Prostate gland (tissue), 2 donors: ENCODE results near the gene CTSD. TPM values are rescaled to one million over a fixed set of nuclear protein-coding genes. Genes with fewer than 3 reads are reported as not detected.

ENCODE experiments used
- DNase-seq: peaks from one replicate; pipeline ENCODE4 v3.0.0-alpha.2; 2019; ENCODE audit warnings: low spot score
- H3K27ac ChIP-seq, 2 donors: fragments of 200-600 bp; sonication (generic); 2 replicates each; pipeline ENCODE4 v1.5.1; 2017 to 2019
- H3K27me3 ChIP-seq: fragments of 200-600 bp; sonication (generic); replicated peaks from 2 replicates; pipeline ENCODE4 v1.5.1; 2019; ENCODE audit not compliant: insufficient read depth
- H3K36me3 ChIP-seq, 2 donors: fragments of 200-600 bp; sonication (generic); 1 replicate in 1 of 2; 2 replicates in 1 of 2; pipeline versions ENCODE4 v1.5.1 to v1.8.1; 2017 to 2019
- H3K4me1 ChIP-seq: fragments of 200-600 bp; sonication (generic); replicated peaks from 2 replicates; pipeline ENCODE4 v1.5.1; 2019
- H3K4me3 ChIP-seq, 2 donors: fragments of 200-600 bp; sonication (generic); 2 replicates each; pipeline ENCODE4 v1.5.1; 2017 to 2019
- H3K9me3 ChIP-seq: fragments of 200-600 bp; sonication (generic); 2 replicates; pipeline ENCODE4 v1.5.1; 2017
- CTCF ChIP-seq, 4 experiments: fragments of 200-600 bp in 2 of 4; fragments of 450-650 bp in 2 of 4; sonication (generic) in 2 of 4; IDR thresholded peaks; 1 replicate in 3 of 4; 2 replicates in 1 of 4; pipeline ENCODE4 v1.5.1; 2016 to 2019; ENCODE audit warnings: antibody characterized with exemption in 4 of 4, mild to moderate bottlenecking in 2 of 4, moderate library complexity in 2 of 4
- POLR2A ChIP-seq: fragments of 450-650 bp; IDR thresholded peaks from one replicate; pipeline ENCODE4 v1.6.1; 2016; ENCODE audit warnings: antibody characterized with exemption, mild to moderate bottlenecking
- POLR2AphosphoS5 ChIP-seq: sonication (generic); formaldehyde crosslinking; IDR thresholded peaks from one replicate; pipeline ENCODE4 v1.6.1; 2017; ENCODE audit warnings: antibody characterized with exemption
- WGBS: methylation state at CpG from one replicate; pipeline ENCODE4 v1.1.5; 2018; 5-methylcytosine and 5-hydroxymethylcytosine counted together
- intact Hi-C: fragments of 100-400 bp; cut with DNase I; formaldehyde crosslinking; loops from one replicate; pipeline ENCODE4 v1.14.2; 2022
- total RNA-seq, 2 donors: library from RNA; depleted of rRNA; stranded (reverse); fragments of >200 nt; gene quantifications; one replicate each; pipeline ENCODE4 v1.1.0, GENCODE V29; 2016

CTSD gene
- total RNA-seq, 2 donors from 2014 or later = 497 to 983 TPM

- Histone ChIP-seq H3K9me3 (no peaks in the 10 kb centered on the region), H3K4me3 (no peak overlapping the region), H3K36me3 (no peaks in the 10 kb centered on the region), H3K27me3 (no peaks in the 10 kb centered on the region), H3K4me1 (no peaks in the 10 kb centered on the region), H3K27ac (no peak overlapping the region)
- intact Hi-C loops = no loop called here
- TF ChIP-seq POLR2A (no peak), POLR2AphosphoS5 (no peak), CTCF (IDR thresholded peaks at IDR 0.05) (no peak)
- 86% methylated on average over 13 of the region's 13 CpGs for WGBS
- DNase-seq = no peak
Observed at GRCh38 chr11:1782031-1782590, 18.4 kb upstream of the CTSD start.

GRCh38 chr11:1781593-1781975 is 17.9 kb upstream of the CTSD start:
- WGBS = 88% methylated on average over 9 of the region's 9 CpGs
- no peak for TF ChIP-seq POLR2A

GRCh38 chr11:1780700-1781592 is 17.2 kb upstream of the CTSD start:
- intact Hi-C loops = no loop called here
- no peak for TF ChIP-seq POLR2AphosphoS5
- TF ChIP-seq CTCF (IDR thresholded peaks at IDR 0.05) = no peak
- no peak for TF ChIP-seq POLR2A
- Histone ChIP-seq H3K36me3 (no peaks in the 10 kb centered on the region), H3K27me3 (no peaks in the 10 kb centered on the region), H3K4me1 (no peaks in the 10 kb centered on the region), H3K9me3 (no peaks in the 10 kb centered on the region), H3K4me3 (no peak overlapping the region), H3K27ac (no peak overlapping the region)
- 82% methylated on average over 25 of the region's 25 CpGs for WGBS
- DNase-seq = no peak

More at GRCh38 chr11:1781593-1781975, 17.9 kb upstream of the CTSD start:
- Histone ChIP-seq H3K27me3 (no peaks in the 10 kb centered on the region), H3K9me3 (no peaks in the 10 kb centered on the region), H3K27ac (no peak overlapping the region), H3K36me3 (no peaks in the 10 kb centered on the region), H3K4me1 (no peaks in the 10 kb centered on the region), H3K4me3 (no peak overlapping the region)
- intact Hi-C loops = no loop called here
- no peak for DNase-seq

DNA sequence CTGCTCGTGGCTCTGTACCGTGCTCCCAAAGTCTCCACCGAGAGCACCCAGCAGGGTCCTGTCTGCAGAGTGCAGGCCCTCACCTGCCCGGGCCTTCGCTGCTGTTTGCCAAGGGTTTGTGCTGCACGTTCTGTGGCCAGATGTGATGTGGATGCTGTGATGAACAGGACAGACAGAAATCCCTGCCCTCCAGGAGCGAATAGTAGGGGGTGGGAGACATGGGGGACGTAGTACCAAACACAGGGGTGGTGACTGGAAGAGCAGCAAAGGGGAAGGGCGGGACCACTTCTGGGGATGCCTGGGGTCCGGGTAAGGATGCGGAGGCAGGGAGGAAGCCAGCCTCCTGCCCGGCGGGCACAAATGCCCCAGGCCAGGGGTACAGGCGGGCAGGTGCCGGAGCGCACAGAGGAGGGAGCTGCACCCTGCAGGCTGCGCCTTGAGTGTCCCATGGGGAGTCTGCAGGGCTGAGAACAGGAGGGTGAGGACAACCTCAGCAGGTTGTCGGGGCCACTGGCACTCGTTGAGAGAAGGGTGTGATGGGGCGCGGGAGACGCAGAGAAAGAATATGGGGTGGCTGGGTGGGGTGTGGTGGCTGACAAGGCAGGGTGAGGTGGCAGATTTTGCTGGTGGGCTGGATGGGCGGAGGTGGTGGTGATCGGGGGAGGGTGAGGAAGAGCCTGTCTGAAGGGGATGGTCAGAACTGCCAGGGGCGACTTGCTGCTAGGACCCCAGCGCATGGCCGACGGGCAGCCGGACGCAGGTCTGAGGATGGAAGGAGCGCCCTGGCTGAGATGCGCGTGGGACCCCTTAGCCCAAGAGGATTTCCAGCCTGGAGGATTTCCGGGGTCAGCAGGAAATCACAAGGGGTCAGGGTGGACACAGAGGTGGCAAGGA is 16.3 kb upstream of the CTSD start:
- DNase-seq = no peak

DNA sequence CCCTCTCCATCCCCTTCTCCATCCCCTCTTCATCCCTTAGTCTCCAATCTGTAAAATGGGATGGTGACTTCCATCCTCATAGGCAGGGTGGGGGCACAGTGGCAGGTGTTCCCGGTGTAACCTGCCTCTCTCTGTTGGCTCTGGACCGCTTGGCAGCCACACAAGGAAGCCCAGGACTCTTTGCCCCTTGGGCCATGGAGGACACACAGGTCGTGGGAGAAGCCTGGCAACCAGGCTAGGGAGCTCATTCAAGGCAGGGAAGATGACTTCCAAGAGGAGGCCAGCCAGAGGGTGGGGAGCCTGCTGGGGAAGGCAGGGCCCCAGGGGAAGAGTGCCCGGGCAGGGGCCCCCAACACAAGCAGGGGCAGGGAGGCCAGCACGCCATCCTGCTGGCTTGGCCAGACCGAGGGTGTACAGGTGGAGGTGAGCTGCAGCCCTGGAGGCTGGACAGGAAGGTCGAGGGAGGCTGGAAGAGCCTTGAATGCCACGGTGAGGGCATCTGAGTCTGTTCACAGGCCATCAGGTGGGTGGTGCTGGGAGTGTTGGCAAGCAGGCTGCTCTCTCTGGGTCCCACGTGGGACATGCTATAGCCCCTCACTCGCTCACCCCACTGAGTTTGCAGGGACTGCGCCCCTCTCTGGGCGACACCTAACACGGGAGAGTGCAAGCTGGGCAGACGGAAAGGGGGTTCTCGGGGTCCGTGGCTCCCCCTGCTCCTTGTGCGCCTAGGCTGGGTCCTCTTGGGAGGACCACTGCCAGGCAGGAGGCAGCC is 15.5 kb upstream of the CTSD start:
- no peak for TF ChIP-seq CTCF (IDR thresholded peaks at IDR 0.05)
- no peak for TF ChIP-seq POLR2AphosphoS5
- no peak for TF ChIP-seq POLR2A
- H3K27me3 ChIP-seq = no peaks in the 10 kb centered on the region
- no peaks in the 10 kb centered on the region for H3K36me3 ChIP-seq
- H3K4me3 ChIP-seq = no peak overlapping the region
- 82% methylated on average over 16 of the region's 17 CpGs for WGBS
- intact Hi-C loops = no loop called here
- no peak for DNase-seq
- no peak overlapping the region for H3K27ac ChIP-seq
- no peaks in the 10 kb centered on the region for H3K4me1 ChIP-seq
- H3K9me3 ChIP-seq = no peaks in the 10 kb centered on the region

More for the DNA sequence above, 16.3 kb upstream of the CTSD start:
- Histone ChIP-seq H3K36me3 (no peaks in the 10 kb centered on the region), H3K27me3 (no peaks in the 10 kb centered on the region), H3K9me3 (no peaks in the 10 kb centered on the region), H3K4me1 (no peaks in the 10 kb centered on the region), H3K27ac (no peak overlapping the region), H3K4me3 (no peak overlapping the region)
- intact Hi-C loops = no loop called here
- TF ChIP-seq POLR2AphosphoS5 = no peak
- 79% methylated on average over 33 of the region's 34 CpGs for WGBS
